ENCODE measurements around the gene NRDE2.

NRDE2 gene

DNA sequence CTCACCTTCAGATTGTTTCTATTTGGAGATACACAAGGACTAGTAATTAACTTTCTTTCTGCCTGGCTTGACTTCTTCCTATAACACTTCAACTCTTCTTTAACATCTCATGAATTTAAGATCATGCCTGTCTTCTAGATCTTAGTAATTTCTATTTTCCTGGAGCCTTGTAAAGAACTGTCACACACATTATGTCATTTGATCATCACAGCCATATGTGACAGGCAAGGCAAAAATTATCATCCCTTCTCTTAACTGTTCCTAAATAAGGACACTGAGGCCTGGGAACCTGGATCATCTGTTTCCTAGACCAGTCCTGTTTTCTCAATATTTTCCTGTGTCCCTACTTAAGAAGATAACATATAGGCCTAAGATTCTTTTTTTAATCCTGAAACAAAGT lies 27.2 kb downstream of the NRDE2 start:
- DNase-seq (ENCODE audit: low read depth), result no peak
- TF ChIP-seq, protein P1, sequence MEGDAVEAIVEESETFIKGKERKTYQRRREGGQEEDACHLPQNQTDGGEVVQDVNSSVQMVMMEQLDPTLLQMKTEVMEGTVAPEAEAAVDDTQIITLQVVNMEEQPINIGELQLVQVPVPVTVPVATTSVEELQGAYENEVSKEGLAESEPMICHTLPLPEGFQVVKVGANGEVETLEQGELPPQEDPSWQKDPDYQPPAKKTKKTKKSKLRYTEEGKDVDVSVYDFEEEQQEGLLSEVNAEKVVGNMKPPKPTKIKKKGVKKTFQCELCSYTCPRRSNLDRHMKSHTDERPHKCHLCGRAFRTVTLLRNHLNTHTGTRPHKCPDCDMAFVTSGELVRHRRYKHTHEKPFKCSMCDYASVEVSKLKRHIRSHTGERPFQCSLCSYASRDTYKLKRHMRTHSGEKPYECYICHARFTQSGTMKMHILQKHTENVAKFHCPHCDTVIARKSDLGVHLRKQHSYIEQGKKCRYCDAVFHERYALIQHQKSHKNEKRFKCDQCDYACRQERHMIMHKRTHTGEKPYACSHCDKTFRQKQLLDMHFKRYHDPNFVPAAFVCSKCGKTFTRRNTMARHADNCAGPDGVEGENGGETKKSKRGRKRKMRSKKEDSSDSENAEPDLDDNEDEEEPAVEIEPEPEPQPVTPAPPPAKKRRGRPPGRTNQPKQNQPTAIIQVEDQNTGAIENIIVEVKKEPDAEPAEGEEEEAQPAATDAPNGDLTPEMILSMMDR (conservative IDR thresholded peaks at IDR 0.05; ENCODE audit: low read length), result no peak
- H3K4me3 ChIP-seq (ENCODE audit: low read length), result no peak overlapping the region

DNA sequence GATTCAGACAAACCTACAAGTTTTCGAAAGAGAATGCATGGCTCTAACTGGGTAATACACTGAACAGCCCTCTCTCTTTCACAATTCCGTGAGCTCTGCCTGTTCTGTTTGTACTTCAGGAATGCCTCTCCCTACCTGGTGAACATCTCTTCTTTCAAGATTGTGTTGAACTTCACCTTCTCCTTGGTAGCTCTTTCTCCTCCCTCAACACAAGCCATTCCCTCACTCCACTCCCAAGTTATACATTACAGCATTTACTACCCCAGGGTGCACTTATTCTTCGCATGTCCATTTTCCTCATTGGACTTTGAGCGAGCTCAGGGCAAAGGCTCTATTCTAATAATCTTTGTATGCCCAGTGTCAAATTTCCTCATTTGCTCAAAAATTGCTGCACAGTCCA lies 28.3 kb downstream of the NRDE2 start:
- TF ChIP-seq, protein P1 (conservative IDR thresholded peaks at IDR 0.05; ENCODE audit: low read length), result no peak
- DNase-seq (ENCODE audit: low read depth), result no peak
- no peak overlapping the region for H3K4me3 ChIP-seq (ENCODE audit: low read length)

DNA sequence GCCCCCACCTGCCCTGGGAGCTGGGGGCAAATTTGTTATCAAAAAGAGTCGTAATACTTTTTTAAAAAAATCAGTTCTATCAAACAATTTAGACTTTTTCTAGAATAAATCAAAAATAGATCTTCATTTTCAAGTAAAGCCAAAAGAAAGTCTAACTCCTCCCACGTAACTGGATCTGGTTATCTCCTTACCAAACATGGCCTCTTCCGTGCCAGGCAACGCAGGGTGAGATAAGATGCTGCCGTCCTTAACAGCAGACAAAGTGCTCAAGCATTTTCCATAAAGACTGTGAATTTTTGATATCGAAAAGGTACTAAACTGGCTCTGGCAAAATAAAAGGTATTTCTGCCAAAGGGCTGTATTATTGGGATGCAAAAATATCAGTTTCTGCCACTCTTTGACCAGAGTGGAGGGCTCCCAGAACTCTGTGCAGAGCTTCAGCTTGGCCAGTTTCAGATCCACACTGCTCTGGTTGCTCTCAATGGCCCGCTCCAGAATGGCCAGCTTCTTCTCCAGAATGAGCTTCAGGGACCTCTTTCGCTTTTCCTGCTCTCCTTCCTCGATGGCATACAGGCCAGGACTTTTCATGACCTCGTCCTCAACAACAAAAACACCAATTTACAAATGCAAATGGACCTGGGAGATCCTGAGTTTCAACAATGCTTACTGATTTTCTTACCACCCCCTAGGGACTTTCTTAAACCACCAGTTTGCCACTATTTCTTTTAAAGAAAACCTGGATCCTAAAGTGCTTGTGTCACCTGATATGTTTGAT lies 29.0 kb downstream of the NRDE2 start:
- DNase-seq (ENCODE audit: low read depth), result no peak
- H3K4me3 ChIP-seq (ENCODE audit: low read length), result no peak overlapping the region
- TF ChIP-seq, protein P1 (conservative IDR thresholded peaks at IDR 0.05; ENCODE audit: low read length), result no peak

DNA sequence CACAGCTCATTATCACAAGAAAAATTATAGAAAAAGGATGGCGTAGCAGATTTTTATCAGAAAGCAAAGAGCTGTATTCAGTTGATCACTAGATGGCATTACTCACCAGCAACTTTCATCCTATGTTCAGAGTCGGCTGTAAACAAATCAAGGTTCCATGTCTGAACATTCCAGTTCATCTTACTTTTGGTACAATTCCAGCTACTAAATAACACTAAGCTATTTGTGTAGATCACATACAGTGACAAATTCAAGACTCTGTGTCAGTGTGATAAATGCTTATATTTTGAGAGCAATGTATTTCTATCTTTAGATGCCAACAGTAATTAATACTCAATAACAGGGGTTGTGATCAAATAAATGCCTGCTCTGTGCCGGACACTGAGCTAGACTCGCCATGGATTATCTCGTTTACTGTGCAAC lies 30.1 kb downstream of the NRDE2 start:
- TF ChIP-seq, protein P1 (conservative IDR thresholded peaks at IDR 0.05; ENCODE audit: low read length), result peak; percentile 66
- no peak overlapping the region for H3K4me3 ChIP-seq (ENCODE audit: low read length)
- DNase-seq (ENCODE audit: low read depth), result peak; percentile 69

DNA sequence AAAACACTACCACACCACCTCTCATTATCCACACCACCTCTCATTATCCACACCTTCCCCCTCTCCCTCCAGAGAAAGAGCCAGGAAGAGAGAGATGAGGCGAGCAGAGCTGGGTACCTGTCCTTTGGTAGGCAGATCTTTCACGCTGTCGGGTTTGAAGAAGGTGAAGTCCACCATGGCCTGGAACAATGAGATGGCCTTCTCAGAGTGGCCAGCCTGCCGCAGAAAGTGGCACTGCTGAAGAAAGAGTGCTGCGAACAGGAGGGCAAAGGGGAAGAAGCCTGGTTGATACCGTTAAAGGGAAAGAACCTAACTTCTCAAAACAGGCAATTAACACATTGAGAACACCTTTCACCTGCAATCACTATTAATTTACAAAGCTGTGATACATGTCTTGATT lies 30.6 kb downstream of the NRDE2 start:
- no peak for DNase-seq (ENCODE audit: low read depth)
- no peak overlapping the region for H3K4me3 ChIP-seq (ENCODE audit: low read length)
- TF ChIP-seq, protein P1 (conservative IDR thresholded peaks at IDR 0.05; ENCODE audit: low read length), result no peak

DNA sequence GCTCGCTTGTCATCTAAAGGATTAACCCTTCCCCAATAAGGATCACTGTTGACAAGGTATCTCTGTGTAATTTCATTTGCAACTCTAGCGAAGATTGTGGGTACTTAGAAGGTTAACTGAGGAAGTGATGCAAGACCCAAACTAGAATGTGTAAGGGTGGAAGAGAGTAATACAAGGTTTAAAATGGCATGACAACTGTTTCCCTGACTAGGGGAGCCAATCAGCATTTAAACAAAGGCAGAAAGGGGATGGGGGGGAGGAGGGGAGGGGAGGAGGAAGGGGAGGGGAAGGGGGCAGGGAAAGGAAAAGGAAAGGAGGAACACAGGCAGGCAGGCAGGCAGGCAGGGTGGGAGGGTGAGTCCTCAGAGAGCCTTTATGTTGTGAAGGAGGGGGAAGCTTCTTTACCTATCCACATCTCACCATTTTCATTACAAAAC lies 31.1 kb downstream of the NRDE2 start:
- DNase-seq (ENCODE audit: low read depth), result peak; percentile 44
- TF ChIP-seq, protein P1 (conservative IDR thresholded peaks at IDR 0.05; ENCODE audit: low read length), result no peak
- no peak overlapping the region for H3K4me3 ChIP-seq (ENCODE audit: low read length)

DNA sequence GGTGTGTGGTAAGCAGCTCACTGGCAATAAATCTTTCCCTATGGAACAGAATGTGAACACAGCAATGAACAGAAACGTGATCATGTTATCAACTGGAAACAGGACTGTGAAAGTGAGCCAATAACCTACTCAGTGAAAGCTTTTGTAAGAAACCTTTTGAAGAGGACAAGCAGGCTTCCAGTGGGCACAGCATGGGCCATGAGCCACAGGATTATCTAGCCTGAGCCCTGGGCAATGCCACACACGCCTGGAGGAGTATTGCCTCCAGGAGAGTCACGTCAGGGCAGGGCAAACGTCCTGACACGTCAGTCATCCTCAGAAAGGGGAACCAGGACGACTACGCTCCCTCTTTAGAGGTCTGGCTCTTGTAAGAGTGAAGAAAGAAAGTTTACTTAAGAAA lies 32.3 kb downstream of the NRDE2 start:
- no peak overlapping the region for H3K4me3 ChIP-seq (ENCODE audit: low read length)
- DNase-seq (ENCODE audit: low read depth), result no peak
- TF ChIP-seq, protein P1 (conservative IDR thresholded peaks at IDR 0.05; ENCODE audit: low read length), result no peak

Data from AG10803 (cell line).